ENCODE data around the gene PRDM16. TPM values are rescaled to one million over a fixed set of nuclear protein-coding genes. Genes with fewer than 3 reads are reported as not detected.

The PRDM16 gene
- total RNA-seq, 2 experiments from 2014 or later = not detected

GRCh38 chr1:3434406-3435110, 365.6 kb downstream of the PRDM16 start:
- H3K4me2 ChIP-seq (ENCODE audit: low read length) = no peak overlapping the region

GRCh38 chr1:3435666-3436065, 366.7 kb downstream of the PRDM16 start:
- no peaks in the 10 kb centered on the region for H3K4me1 ChIP-seq (ENCODE audit: insufficient read depth, low read length, poor library complexity, severe bottlenecking)
- H3K79me2 ChIP-seq (ENCODE audit: insufficient read depth, low read depth, low read length) = no peaks in the 10 kb centered on the region
- no peak for DNase-seq (ENCODE audit: low spot score)
- no peaks in the 10 kb centered on the region for H3K9me3 ChIP-seq (ENCODE audit: low read length)
- TF ChIP-seq EZH2phosphoT487 (IDR thresholded peaks at IDR 0.05; ENCODE audit: borderline replicate concordance, low read depth, low read length) (no peak), CTCF (conservative IDR thresholded peaks at IDR 0.05; ENCODE audit: low read length) (no peak)
- no peaks in the 10 kb centered on the region for H3K9me2 ChIP-seq (ENCODE audit: insufficient read depth, low read length)
- H3K4me3 ChIP-seq (ENCODE audit: low read depth, low read length, poor library complexity, severe bottlenecking) = no peak overlapping the region
- H2AFZ ChIP-seq (ENCODE audit: low read length) = no peak overlapping the region
- no peak overlapping the region for H3K4me2 ChIP-seq (ENCODE audit: low read length)
- H3K36me3 ChIP-seq (ENCODE audit: insufficient read depth, low read length) = no peaks in the 10 kb centered on the region
- no peaks in the 10 kb centered on the region for H4K20me1 ChIP-seq (ENCODE audit: insufficient read depth, low read length)
- no peak overlapping the region for H3K27ac ChIP-seq (ENCODE audit: low read depth, low read length, poor library complexity, severe bottlenecking)
- no TSS peak for BruUV-seq (replicated peaks)
- CTCF ChIA-PET (ENCODE audit: unreplicated experiment) = no interaction called here
- intact Hi-C loops (cut with micrococcal nuclease; ENCODE audit: unreplicated experiment) = no loop called here
- POLR2A ChIA-PET = no interaction called here

More at GRCh38 chr1:3434406-3435110, 365.6 kb downstream of the PRDM16 start:
- H2AFZ ChIP-seq (ENCODE audit: low read length) = no peak overlapping the region
- no peaks in the 10 kb centered on the region for H3K9me2 ChIP-seq (ENCODE audit: insufficient read depth, low read length)
- TF ChIP-seq CTCF (conservative IDR thresholded peaks at IDR 0.05; ENCODE audit: low read length) (no peak), EZH2phosphoT487 (IDR thresholded peaks at IDR 0.05; ENCODE audit: borderline replicate concordance, low read depth, low read length) (no peak)
- POLR2A ChIA-PET = no interaction called here
- no peak overlapping the region for H3K4me3 ChIP-seq (ENCODE audit: low read depth, low read length, poor library complexity, severe bottlenecking)
- no peak overlapping the region for H3K27ac ChIP-seq (ENCODE audit: low read depth, low read length, poor library complexity, severe bottlenecking)
- no peaks in the 10 kb centered on the region for H3K9me3 ChIP-seq (ENCODE audit: low read length)
- no peaks in the 10 kb centered on the region for H3K4me1 ChIP-seq (ENCODE audit: insufficient read depth, low read length, poor library complexity, severe bottlenecking)
- DNase-seq (ENCODE audit: low spot score) = no peak
- no TSS peak for BruUV-seq (replicated peaks)
- H4K20me1 ChIP-seq (ENCODE audit: insufficient read depth, low read length) = no peaks in the 10 kb centered on the region
- intact Hi-C loops (cut with micrococcal nuclease; ENCODE audit: unreplicated experiment) = no loop called here
- CTCF ChIA-PET (ENCODE audit: unreplicated experiment) = no interaction called here
- no peaks in the 10 kb centered on the region for H3K36me3 ChIP-seq (ENCODE audit: insufficient read depth, low read length)
- H3K79me2 ChIP-seq (ENCODE audit: insufficient read depth, low read depth, low read length) = no peaks in the 10 kb centered on the region

- H3K4me2 ChIP-seq (ENCODE audit: low read length) = no peak overlapping the region
- H3K79me2 ChIP-seq (ENCODE audit: insufficient read depth, low read depth, low read length) = no peaks in the 10 kb centered on the region
- CTCF ChIA-PET (ENCODE audit: unreplicated experiment) = no interaction called here
- no peak overlapping the region for H3K4me3 ChIP-seq (ENCODE audit: low read depth, low read length, poor library complexity, severe bottlenecking)
- H3K9me3 ChIP-seq (ENCODE audit: low read length) = no peaks in the 10 kb centered on the region
- no peaks in the 10 kb centered on the region for H3K36me3 ChIP-seq (ENCODE audit: insufficient read depth, low read length)
- H2AFZ ChIP-seq (ENCODE audit: low read length) = no peak overlapping the region
- H3K9me2 ChIP-seq (ENCODE audit: insufficient read depth, low read length) = no peaks in the 10 kb centered on the region
- POLR2A ChIA-PET = no interaction called here
- no peak for TF ChIP-seq CTCF (conservative IDR thresholded peaks at IDR 0.05; ENCODE audit: low read length)
- no peak for TF ChIP-seq EZH2phosphoT487 (IDR thresholded peaks at IDR 0.05; ENCODE audit: borderline replicate concordance, low read depth, low read length)
- no TSS peak for BruUV-seq (replicated peaks)
- H4K20me1 ChIP-seq (ENCODE audit: insufficient read depth, low read length) = no peaks in the 10 kb centered on the region
- intact Hi-C loops (cut with micrococcal nuclease; ENCODE audit: unreplicated experiment) = no loop called here
- H3K27ac ChIP-seq (ENCODE audit: low read depth, low read length, poor library complexity, severe bottlenecking) = no peak overlapping the region
- H3K4me1 ChIP-seq (ENCODE audit: insufficient read depth, low read length, poor library complexity, severe bottlenecking) = no peaks in the 10 kb centered on the region
- no peak for DNase-seq (ENCODE audit: low spot score)
Observed at GRCh38 chr1:3436451-3436850, 367.4 kb downstream of the PRDM16 start.
